IPS DF 6.9 (cell line): ENCODE measurements around the gene BCR.

Experiments
- DNase-seq: peaks from one replicate; pipeline ENCODE4 v3.0.0-alpha.2; 2013; ENCODE audit warnings: low read depth, low spot score
- H3K27ac ChIP-seq: one replicate; pipeline ENCODE4 v1.5.1; 2013; ENCODE audit warnings: low read length, control low read depth
- H3K27me3 ChIP-seq: 2 replicates; pipeline ENCODE4 v1.6.1; 2013; ENCODE audit warnings: mild to moderate bottlenecking, low read length; ENCODE audit not compliant: control insufficient read depth, insufficient read depth
- H3K36me3 ChIP-seq: 2 replicates; pipeline ENCODE4 v1.6.1; 2013; ENCODE audit warnings: low read length; ENCODE audit not compliant: control insufficient read depth, insufficient read depth
- H3K4me1 ChIP-seq: 2 replicates; pipeline ENCODE4 v1.6.1; 2013; ENCODE audit warnings: low read length; ENCODE audit not compliant: control insufficient read depth, insufficient read depth
- H3K4me3 ChIP-seq: 2 replicates; pipeline ENCODE4 v1.5.1; 2013; ENCODE audit warnings: mild to moderate bottlenecking, low read length
- H3K9me3 ChIP-seq: 2 replicates; pipeline ENCODE4 v1.6.1; 2013; ENCODE audit warnings: low read length, inconsistent platforms; ENCODE audit not compliant: control insufficient read depth, insufficient read depth
- WGBS: extraction: QIAGEN DNeasy Blood & Tissue Kit; methylation state at CpG from one replicate; pipeline ENCODE4 v1.1.7; 2013; ENCODE audit warnings: mixed read lengths, missing lambda C conversion rate; ENCODE audit not compliant: insufficient read length, insufficient coverage; 5-methylcytosine and 5-hydroxymethylcytosine counted together

The BCR gene

GRCh38 chr22:23161029-23161428 lies 19.3 kb upstream of the BCR start:
- peaks cover 2% of the 10 kb centered on the region; the same call in 1 of the 2 replicates for H3K4me1 ChIP-seq
- no peak for DNase-seq
- H3K9me3 ChIP-seq = no peaks in the 10 kb centered on the region
- no peaks in the 10 kb centered on the region; the same call in 1 of the 2 replicates for H3K36me3 ChIP-seq
- no CpG with 5 or more reads among the region's 4 CpGs for WGBS
- H3K27ac ChIP-seq = no peak overlapping the region
- no peaks in the 10 kb centered on the region for H3K27me3 ChIP-seq
- no peak overlapping the region for H3K4me3 ChIP-seq

- WGBS = no CpG with 5 or more reads among the region's 13 CpGs
- peaks cover 2% of the 10 kb centered on the region; the same call in 1 of the 2 replicates for H3K4me1 ChIP-seq
- H3K9me3 ChIP-seq = no peaks in the 10 kb centered on the region
- DNase-seq = no peak
- H3K36me3 ChIP-seq = no peaks in the 10 kb centered on the region; the same call in 1 of the 2 replicates
- H3K27ac ChIP-seq = no peak overlapping the region
- H3K4me3 ChIP-seq = no peak overlapping the region
- H3K27me3 ChIP-seq = no peaks in the 10 kb centered on the region
These were observed 18.7 kb upstream of the BCR start for GRCh38 chr22:23161574-23161973.

GRCh38 chr22:23163665-23164064 lies 16.6 kb upstream of the BCR start:
- H3K27ac ChIP-seq = no peak overlapping the region
- H3K4me3 ChIP-seq = no peak overlapping the region
- no peaks in the 10 kb centered on the region; the same call in 1 of the 2 replicates for H3K36me3 ChIP-seq
- H3K4me1 ChIP-seq = peaks cover 3% of the 10 kb centered on the region; the same call in 1 of the 2 replicates
- WGBS = no CpG with 5 or more reads among the region's 8 CpGs
- DNase-seq = no peak
- no peaks in the 10 kb centered on the region for H3K27me3 ChIP-seq
- H3K9me3 ChIP-seq = no peaks in the 10 kb centered on the region

GRCh38 chr22:23164091-23164490 lies 16.2 kb upstream of the BCR start:
- Histone ChIP-seq H3K9me3 (no peaks in the 10 kb centered on the region), H3K4me3 (no peak overlapping the region), H3K36me3 (no peaks in the 10 kb centered on the region; the same call in 1 of the 2 replicates), H3K4me1 (peaks cover 3% of the 10 kb centered on the region; the same call in 1 of the 2 replicates), H3K27ac (no peak overlapping the region), H3K27me3 (no peaks in the 10 kb centered on the region)
- no peak for DNase-seq
- WGBS = no CpG with 5 or more reads among the region's 11 CpGs

GRCh38 chr22:23166042-23166831 lies 14.1 kb upstream of the BCR start:
- no peaks in the 10 kb centered on the region for H3K9me3 ChIP-seq
- DNase-seq = no peak
- peaks cover 3% of the 10 kb centered on the region; the same call in 1 of the 2 replicates for H3K4me1 ChIP-seq
- no peak overlapping the region for H3K27ac ChIP-seq
- no CpG with 5 or more reads among the region's 6 CpGs for WGBS
- H3K27me3 ChIP-seq = no peaks in the 10 kb centered on the region
- no peaks in the 10 kb centered on the region; the same call in 1 of the 2 replicates for H3K36me3 ChIP-seq
- no peak overlapping the region for H3K4me3 ChIP-seq

GRCh38 chr22:23166841-23167616 lies 13.3 kb upstream of the BCR start:
- WGBS = no CpG with 5 or more reads among the region's 10 CpGs
- peaks cover 3% of the 10 kb centered on the region; the same call in 1 of the 2 replicates for H3K4me1 ChIP-seq

GRCh38 chr22:23168391-23169042 lies 11.8 kb upstream of the BCR start:
- H3K27ac ChIP-seq = no peak overlapping the region

More at GRCh38 chr22:23166841-23167616, 13.3 kb upstream of the BCR start:
- no peak overlapping the region for H3K4me3 ChIP-seq
- no peak for DNase-seq
- H3K27me3 ChIP-seq = no peaks in the 10 kb centered on the region
- no peaks in the 10 kb centered on the region for H3K9me3 ChIP-seq
- no peaks in the 10 kb centered on the region for H3K36me3 ChIP-seq
- no peak overlapping the region for H3K27ac ChIP-seq

GRCh38 chr22:23169043-23169406 lies 11.3 kb upstream of the BCR start:
- no peak overlapping the region for H3K27ac ChIP-seq
- no peaks in the 10 kb centered on the region for H3K27me3 ChIP-seq
- H3K4me3 ChIP-seq = no peak overlapping the region
- no CpG with 5 or more reads among the region's 4 CpGs for WGBS
- peaks cover 3% of the 10 kb centered on the region; the same call in 1 of the 2 replicates for H3K4me1 ChIP-seq
- no peaks in the 10 kb centered on the region for H3K9me3 ChIP-seq
- H3K36me3 ChIP-seq = no peaks in the 10 kb centered on the region
- DNase-seq = no peak

More at GRCh38 chr22:23168391-23169042, 11.8 kb upstream of the BCR start:
- H3K36me3 ChIP-seq = no peaks in the 10 kb centered on the region
- H3K27me3 ChIP-seq = no peaks in the 10 kb centered on the region
- no peak for DNase-seq
- WGBS = no CpG with 5 or more reads among the region's 9 CpGs
- no peak overlapping the region for H3K4me3 ChIP-seq
- H3K4me1 ChIP-seq = peaks cover 3% of the 10 kb centered on the region; the same call in 1 of the 2 replicates
- H3K9me3 ChIP-seq = no peaks in the 10 kb centered on the region

GRCh38 chr22:23175817-23176644 lies 4.3 kb upstream of the BCR start:
- WGBS = no CpG with 5 or more reads among the region's 10 CpGs
- Histone ChIP-seq H3K4me3 (no peak overlapping the region), H3K27me3 (no peaks in the 10 kb centered on the region), H3K9me3 (no peaks in the 10 kb centered on the region), H3K36me3 (no peaks in the 10 kb centered on the region), H3K27ac (no peak overlapping the region), H3K4me1 (no peaks in the 10 kb centered on the region)
- no peak for DNase-seq
